ENCODE measurements around the gene TGFA.

GRCh38 chr2:70525032-70525431, 28.6 kb downstream of the TGFA start:
- TF ChIP-seq ZC3H11A (IDR thresholded peaks at IDR 0.05) (no peak), MAZ (IDR thresholded peaks at IDR 0.05; ENCODE audit: borderline replicate concordance, low read depth, low read length) (no peak)
